Keratinocyte (primary cell): ENCODE measurements around the gene SLC9B2. TPM values are rescaled to one million over a fixed set of nuclear protein-coding genes. Genes with fewer than 3 reads are reported as not detected.

Source experiments
- DNase-seq: peaks from one replicate; pipeline ENCODE4 v3.0.0-alpha.2; 2011; ENCODE audit warnings: low read depth, missing footprints, low spot score
- FAIRE-seq: peaks from 2 replicates; lab custom pipeline; 2011; peaks lifted over from hg19 to GRCh38; lab: Jason Lieb, UNC
- H2AFZ ChIP-seq: 2 replicates; pipeline ENCODE4 v1.6.0; 2012; ENCODE audit warnings: low read length, control low read depth, inconsistent platforms; ENCODE audit not compliant: control insufficient read depth
- H3K27ac ChIP-seq: 2 replicates; pipeline ENCODE4 v1.5.1; 2011; ENCODE audit warnings: low read length; ENCODE audit not compliant: control insufficient read depth, insufficient read depth
- H3K27me3 ChIP-seq: 3 replicates; pipeline ENCODE4 v1.6.0; 2011; ENCODE audit warnings: low read length; ENCODE audit not compliant: control insufficient read depth, insufficient read depth; ENCODE audit errors: extremely low read depth
- H3K36me3 ChIP-seq, 2 experiments: 2 replicates in 1 of 2; 3 replicates in 1 of 2; pipeline ENCODE4 v1.5.1; 2011; ENCODE audit warnings: low read length in 2 of 2, mild to moderate bottlenecking in 1 of 2; ENCODE audit not compliant: control insufficient read depth in 2 of 2, insufficient read depth in 2 of 2; ENCODE audit errors: extremely low read depth in 1 of 2
- H3K4me1 ChIP-seq: 3 replicates; pipeline ENCODE4 v1.5.1; 2011; ENCODE audit warnings: low read length; ENCODE audit not compliant: control insufficient read depth, insufficient read depth; ENCODE audit errors: extremely low read depth
- H3K4me2 ChIP-seq: 3 replicates; pipeline ENCODE4 v1.6.0; 2011; ENCODE audit warnings: low read depth, low read length; ENCODE audit not compliant: control insufficient read depth, insufficient read depth; ENCODE audit errors: extremely low read depth
- H3K4me3 ChIP-seq, 3 experiments: fragments of 200-600 bp in 1 of 3; sonication (generic) in 1 of 3; 2 replicates in 2 of 3; 3 replicates in 1 of 3; pipeline ENCODE4 v1.5.1; 2011 to 2016; ENCODE audit warnings: low read length in 3 of 3, mild to moderate bottlenecking in 3 of 3, control low read depth in 2 of 3, inconsistent platforms in 1 of 3, low read depth in 1 of 3, mixed read lengths in 1 of 3, mixed run types in 1 of 3, moderate library complexity in 1 of 3; ENCODE audit not compliant: control insufficient read depth in 2 of 3, insufficient read depth in 2 of 3; ENCODE audit errors: extremely low read depth in 1 of 3
- H3K79me2 ChIP-seq: 2 replicates; pipeline ENCODE4 v1.6.0; 2012; ENCODE audit warnings: low read length; ENCODE audit not compliant: control insufficient read depth, insufficient read depth
- H3K9ac ChIP-seq: 3 replicates; pipeline ENCODE4 v1.6.0; 2011; ENCODE audit warnings: low read length; ENCODE audit not compliant: control insufficient read depth, insufficient read depth; ENCODE audit errors: extremely low read depth
- H3K9me1 ChIP-seq: 3 replicates; pipeline ENCODE4 v1.6.0; 2011; ENCODE audit warnings: low read length; ENCODE audit not compliant: control insufficient read depth, insufficient read depth; ENCODE audit errors: extremely low read depth
- H3K9me3 ChIP-seq: 2 replicates; pipeline ENCODE4 v1.5.1; 2012; ENCODE audit warnings: low read depth, low read length; ENCODE audit not compliant: control insufficient read depth
- H4K20me1 ChIP-seq: 3 replicates; pipeline ENCODE4 v1.6.0; 2011; ENCODE audit warnings: low read length; ENCODE audit not compliant: control insufficient read depth, insufficient read depth; ENCODE audit errors: extremely low read depth
- EZH2 ChIP-seq: IDR thresholded peaks from one replicate; pipeline ENCODE4 v1.6.1; 2012; ENCODE audit warnings: inconsistent platforms, mild to moderate bottlenecking, low read length, moderate library complexity
- dilution Hi-C: fragments of 300-500 bp; cut with MboI; formaldehyde crosslinking; loops from one replicate; pipeline ENCODE4 v1.7.0; 2020; ENCODE audit warnings: low sequenced_read_pairs; ENCODE audit not compliant: extremely low pct_ligation_motif_present
- polyA plus RNA-seq, 5 experiments: library from polyadenylated mRNA; depleted of rRNA in 3 of 5; stranded (reverse) in 3 of 5; stranded (forward) in 1 of 5; unstranded in 1 of 5; fragments of >200 nt; gene quantifications; 1 replicate in 1 of 5; 2 replicates in 3 of 5; 3 replicates in 1 of 5; pipeline versions ENCODE4 v1.2.1 to v1.2.3, GENCODE V29; 2011 to 2012; ENCODE audit warnings: missing spikeins in 2 of 5, low read depth in 1 of 5, low replicate concordance in 1 of 5
- TF ChIP-seq, protein P1 (sequence below), 3 experiments: IDR thresholded peaks in 1 of 3; conservative IDR thresholded peaks in 1 of 3; optimal IDR thresholded peaks in 1 of 3; 2 replicates in 2 of 3; 3 replicates in 1 of 3; pipeline versions ENCODE3 to v1.5.1; 2011; ENCODE audit warnings: low read length in 3 of 3, mild to moderate bottlenecking in 3 of 3, moderate library complexity in 2 of 3, control low read depth in 1 of 3, inconsistent platforms in 1 of 3; ENCODE audit not compliant: insufficient read depth in 2 of 3; ENCODE audit errors: extremely low read depth in 1 of 3

SLC9B2 gene
- polyA plus RNA-seq, 1 donor (not counting 4 experiments of a cell fraction or from before 2014, with no cell fraction given), result 14.6 TPM

- Histone ChIP-seq H3K9me1 (no peaks in the 10 kb centered on the region), H2AFZ (no peak overlapping the region), H3K4me3 (no peak overlapping the region), H3K4me1 (no peaks in the 10 kb centered on the region), H3K4me2 (no peak overlapping the region), H3K27ac (no peak overlapping the region), H3K36me3 (peaks cover 0 to 5% of the 10 kb centered on the region in 2 experiments), H3K9ac (no peak overlapping the region), H4K20me1 (no peaks in the 10 kb centered on the region), H3K79me2 (no peaks in the 10 kb centered on the region), H3K9me3 (no peaks in the 10 kb centered on the region), H3K27me3 (no peaks in the 10 kb centered on the region)
- no peak for TF ChIP-seq EZH2
- TF ChIP-seq, protein P1, sequence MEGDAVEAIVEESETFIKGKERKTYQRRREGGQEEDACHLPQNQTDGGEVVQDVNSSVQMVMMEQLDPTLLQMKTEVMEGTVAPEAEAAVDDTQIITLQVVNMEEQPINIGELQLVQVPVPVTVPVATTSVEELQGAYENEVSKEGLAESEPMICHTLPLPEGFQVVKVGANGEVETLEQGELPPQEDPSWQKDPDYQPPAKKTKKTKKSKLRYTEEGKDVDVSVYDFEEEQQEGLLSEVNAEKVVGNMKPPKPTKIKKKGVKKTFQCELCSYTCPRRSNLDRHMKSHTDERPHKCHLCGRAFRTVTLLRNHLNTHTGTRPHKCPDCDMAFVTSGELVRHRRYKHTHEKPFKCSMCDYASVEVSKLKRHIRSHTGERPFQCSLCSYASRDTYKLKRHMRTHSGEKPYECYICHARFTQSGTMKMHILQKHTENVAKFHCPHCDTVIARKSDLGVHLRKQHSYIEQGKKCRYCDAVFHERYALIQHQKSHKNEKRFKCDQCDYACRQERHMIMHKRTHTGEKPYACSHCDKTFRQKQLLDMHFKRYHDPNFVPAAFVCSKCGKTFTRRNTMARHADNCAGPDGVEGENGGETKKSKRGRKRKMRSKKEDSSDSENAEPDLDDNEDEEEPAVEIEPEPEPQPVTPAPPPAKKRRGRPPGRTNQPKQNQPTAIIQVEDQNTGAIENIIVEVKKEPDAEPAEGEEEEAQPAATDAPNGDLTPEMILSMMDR (optimal IDR thresholded peaks at IDR 0.05 in 1 of 3, IDR thresholded peaks at IDR 0.05 in 1 of 3, conservative IDR thresholded peaks at IDR 0.05 in 1 of 3; ENCODE audit: extremely low read depth in 1 of 3, insufficient read depth in 2 of 3, low read length in 3 of 3), result no peak
- dilution Hi-C loops, result no loop called here
- DNase-seq, result no peak
- no peak for FAIRE-seq
These were observed 12.9 kb upstream of the SLC9B2 start for GRCh38 chr4:103089481-103089880.

DNA sequence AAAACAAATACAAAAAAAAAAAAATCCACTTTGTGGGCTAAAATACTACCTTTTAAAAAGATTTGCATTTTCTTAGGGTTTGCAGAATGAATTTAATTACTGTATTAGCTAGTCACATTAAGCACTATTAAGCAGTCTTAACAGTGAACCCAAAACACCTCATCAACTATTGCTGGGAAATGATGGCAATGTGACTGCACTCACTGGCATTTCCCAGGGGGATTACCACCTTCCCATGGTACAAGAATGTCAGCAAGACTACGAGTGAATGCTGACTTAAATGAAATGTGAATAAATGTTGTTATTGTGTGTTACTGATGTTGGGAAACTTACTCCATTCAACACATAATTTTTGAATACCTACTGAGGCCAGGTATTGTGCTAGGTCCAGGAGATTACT lies 10.0 kb upstream of the SLC9B2 start:
- dilution Hi-C loops, result no loop called here
- H3K4me1 ChIP-seq, result no peaks in the 10 kb centered on the region
- H3K27me3 ChIP-seq, result no peaks in the 10 kb centered on the region
- H3K9ac ChIP-seq, result no peak overlapping the region
- no peaks in the 10 kb centered on the region for H4K20me1 ChIP-seq
- no peaks in the 10 kb centered on the region for H3K9me1 ChIP-seq
- H3K9me3 ChIP-seq, result no peaks in the 10 kb centered on the region
- FAIRE-seq (no peak), DNase-seq (no peak)
- H2AFZ ChIP-seq, result no peak overlapping the region
- H3K36me3 ChIP-seq, result peaks cover 0 to 7% of the 10 kb centered on the region in 2 experiments
- TF ChIP-seq, protein P1 (optimal IDR thresholded peaks at IDR 0.05 in 1 of 3, IDR thresholded peaks at IDR 0.05 in 1 of 3, conservative IDR thresholded peaks at IDR 0.05 in 1 of 3; ENCODE audit: extremely low read depth in 1 of 3, insufficient read depth in 2 of 3, low read length in 3 of 3), result no peak
- no peak for TF ChIP-seq EZH2
- H3K4me3 ChIP-seq, result no peak overlapping the region
- H3K4me2 ChIP-seq, result no peak overlapping the region
- H3K27ac ChIP-seq, result no peak overlapping the region
- H3K79me2 ChIP-seq, result no peaks in the 10 kb centered on the region
